ENCODE measurements around the gene COL21A1. TPM values are rescaled to one million over a fixed set of nuclear protein-coding genes. Genes with fewer than 3 reads are reported as not detected.

The COL21A1 gene
- total RNA-seq, 1 experiment from 2014 or later, result 1.8 TPM

GRCh38 chr6:56231827-56232226, 15.6 kb downstream of the COL21A1 start:
- no peak overlapping the region for H2BK20ac ChIP-seq (ENCODE audit: low read depth, low read length, poor library complexity, severe bottlenecking)
- no peak for TF ChIP-seq CTCF (conservative IDR thresholded peaks at IDR 0.05)
- no peak overlapping the region for H4K5ac ChIP-seq (ENCODE audit: insufficient read length, low read depth, low read length)
- H3K56ac ChIP-seq (ENCODE audit: insufficient read length, low read depth, low read length), result no peak overlapping the region
- no peak overlapping the region for H2AK5ac ChIP-seq (ENCODE audit: insufficient read length, low read length)
- no peaks in the 10 kb centered on the region for H3K9me3 ChIP-seq (ENCODE audit: control insufficient read depth, low read depth, low read length)
- no peaks in the 10 kb centered on the region for H3K23me2 ChIP-seq (ENCODE audit: insufficient read length, low read depth, low read length, poor library complexity, severe bottlenecking)
- no peak overlapping the region for H3K9ac ChIP-seq (ENCODE audit: extremely low read depth, insufficient read length, low read length)
- H3K4ac ChIP-seq (ENCODE audit: low read depth, low read length), result no peak overlapping the region
- H3K79me2 ChIP-seq (ENCODE audit: insufficient read depth, low read length), result no peaks in the 10 kb centered on the region
- H3K4me1 Mint-ChIP-seq, result no peaks in the 10 kb centered on the region
- H3K18ac ChIP-seq (ENCODE audit: insufficient read length, low read depth, low read length), result no peak overlapping the region
- H3K27me3 Mint-ChIP-seq (ENCODE audit: low read depth), result no peaks in the 10 kb centered on the region
- no peaks in the 10 kb centered on the region for H3K27me3 ChIP-seq (ENCODE audit: insufficient read depth, low read length)
- no peak overlapping the region for H3K23ac ChIP-seq (ENCODE audit: insufficient read length, low read depth, low read length)
- H3K4me3 Mint-ChIP-seq, result no peak overlapping the region
- H4K20me1 ChIP-seq (ENCODE audit: control insufficient read depth, insufficient read depth, insufficient read length), result no peaks in the 10 kb centered on the region
- H3K4me2 ChIP-seq (ENCODE audit: insufficient read depth, insufficient read length, low read length), result no peak overlapping the region
- DNase-seq, result no peak
- H2AFZ ChIP-seq (ENCODE audit: low read length), result no peak overlapping the region
- H3K14ac ChIP-seq (ENCODE audit: insufficient read depth, low read length), result no peak overlapping the region
- H2BK12ac ChIP-seq (ENCODE audit: insufficient read length, low read depth, low read length), result no peak overlapping the region
- no peak overlapping the region for H3K27ac Mint-ChIP-seq
- no peak overlapping the region for H4K8ac ChIP-seq (replicated peaks; ENCODE audit: insufficient read length, low read depth, low read length)
- H3K36me3 Mint-ChIP-seq (ENCODE audit: insufficient read depth in 1 of 3, low read depth in 3 of 3), result no peaks in the 10 kb centered on the region
- H3K9me3 Mint-ChIP-seq, result no peaks in the 10 kb centered on the region
- H3K4me1 ChIP-seq (ENCODE audit: insufficient read depth, low read length), result no peaks in the 10 kb centered on the region
- no peak overlapping the region for H3T11ph ChIP-seq (ENCODE audit: low read length)
- no peak overlapping the region for H2BK120ac ChIP-seq (ENCODE audit: low read depth, low read length, poor library complexity, severe bottlenecking)
- H2BK5ac ChIP-seq (ENCODE audit: insufficient read length, low read length), result no peak overlapping the region
- H4K91ac ChIP-seq (ENCODE audit: insufficient read length, low read depth, low read length), result no peak overlapping the region
- H3K79me1 ChIP-seq (ENCODE audit: insufficient read depth, low read depth, low read length, poor library complexity, severe bottlenecking), result no peaks in the 10 kb centered on the region
- no peak overlapping the region for H2BK15ac ChIP-seq (ENCODE audit: low read depth, low read length)
- no peak overlapping the region for H3K27ac ChIP-seq (ENCODE audit: insufficient read length, low read depth, low read length)
